Posterior cingulate gyrus (tissue), 11 donors: Measurements from ENCODE around the gene IL36G.

Experiments
- DNase-seq, 10 donors: peaks; one replicate each; pipeline versions ENCODE4 v3.0.0 to v3.0.0-alpha.2; 2020 to 2021; ENCODE audit warnings: mixed read lengths in 3 of 10
- intact Hi-C: fragments of 100-400 bp; cut with DNase I; formaldehyde crosslinking; loops from one replicate; pipeline ENCODE4 v1.15.1; 2023

IL36G gene

GRCh38 chr2:113013336-113013661 lies 35.5 kb downstream of the IL36G start:
- DNase-seq = no peak
- intact Hi-C loops = no loop called here

GRCh38 chr2:113014067-113014466 lies 36.3 kb downstream of the IL36G start:
- no peak for DNase-seq
- intact Hi-C loops = no loop called here

- intact Hi-C loops = no loop called here
- no peak for DNase-seq
These were observed 37.2 kb downstream of the IL36G start for GRCh38 chr2:113015042-113015441.

- intact Hi-C loops = no loop called here
These were observed 37.8 kb downstream of the IL36G start for GRCh38 chr2:113015655-113016054.

GRCh38 chr2:113018509-113018908 lies 40.7 kb downstream of the IL36G start:
- intact Hi-C loops = no loop called here

More at GRCh38 chr2:113015655-113016054, 37.8 kb downstream of the IL36G start:
- DNase-seq = no peak

GRCh38 chr2:113021312-113021711 lies 43.5 kb downstream of the IL36G start:
- DNase-seq = no peak
- intact Hi-C loops = no loop called here

More at GRCh38 chr2:113018509-113018908, 40.7 kb downstream of the IL36G start:
- DNase-seq = no peak

GRCh38 chr2:113024764-113025163 lies 47.0 kb downstream of the IL36G start:
- no peak for DNase-seq
- intact Hi-C loops = no loop called here

GRCh38 chr2:113025737-113026136 lies 47.9 kb downstream of the IL36G start:
- intact Hi-C loops = no loop called here
- no peak for DNase-seq

GRCh38 chr2:113027691-113028090 lies 49.9 kb downstream of the IL36G start:
- intact Hi-C loops = no loop called here
- DNase-seq = no peak

- DNase-seq = no peak
- intact Hi-C loops = no loop called here
These were observed 50.3 kb downstream of the IL36G start for GRCh38 chr2:113028112-113028511.

- no peak for DNase-seq
- intact Hi-C loops = no loop called here
These were observed 54.9 kb downstream of the IL36G start for GRCh38 chr2:113032737-113033136.

- intact Hi-C loops = no loop called here
- DNase-seq = no peak
These were observed 56.2 kb downstream of the IL36G start for GRCh38 chr2:113034016-113034415.
